ENCODE data around the gene MICAL3. TPM values are rescaled to one million over a fixed set of nuclear protein-coding genes. Genes with fewer than 3 reads are reported as not detected.
"Not testable (repeated sequence)": the region's sequence is repeated elsewhere in the genome, so short reads cannot be mapped to it uniquely, and the experiment has no call there.

MICAL3 gene
- total and polyA plus RNA-seq, 9 donors = 21.9 to 50.1 (median 32.2) TPM

GRCh38 chr22:17882727-17883126 lies 141.6 kb downstream of the MICAL3 start:
- no peak overlapping the region for H3K27ac ChIP-seq (ENCODE audit: low read length)
- WGBS (ENCODE audit: insufficient coverage) = 85% methylated on average over 6 of the region's 8 CpGs
- peaks cover 45% of the 10 kb centered on the region for H3K4me1 ChIP-seq (ENCODE audit: control insufficient read depth, insufficient read depth, low read length)
- peak; percentile 56 for DNase-seq
- no peaks in the 10 kb centered on the region for H3K27me3 ChIP-seq (ENCODE audit: control insufficient read depth, insufficient read depth, low read length)
- peaks cover 43% of the 10 kb centered on the region for H3K36me3 ChIP-seq (ENCODE audit: control insufficient read depth, insufficient read depth, low read length)
- H3K9me3 ChIP-seq (replicated peaks; ENCODE audit: control insufficient read depth, low read depth, low read length) = no peaks in the 10 kb centered on the region
- no peak overlapping the region for H3K4me3 ChIP-seq (ENCODE audit: low read length)

GRCh38 chr22:17882162-17882561 lies 142.2 kb downstream of the MICAL3 start:
- 100% methylated on average over 2 of the region's 2 CpGs for WGBS (ENCODE audit: insufficient coverage)
- Histone ChIP-seq H3K27me3 (ENCODE audit: control insufficient read depth, insufficient read depth, low read length) (no peaks in the 10 kb centered on the region), H3K9me3 (replicated peaks; ENCODE audit: control insufficient read depth, low read depth, low read length) (no peaks in the 10 kb centered on the region), H3K27ac (ENCODE audit: low read length) (no peak overlapping the region), H3K4me3 (ENCODE audit: low read length) (no peak overlapping the region), H3K36me3 (ENCODE audit: control insufficient read depth, insufficient read depth, low read length) (peaks cover 41% of the 10 kb centered on the region), H3K4me1 (ENCODE audit: control insufficient read depth, insufficient read depth, low read length) (peaks cover 45% of the 10 kb centered on the region)
- DNase-seq = no peak

- no peak overlapping the region for H3K27ac ChIP-seq (ENCODE audit: low read length)
- peaks cover 45% of the 10 kb centered on the region for H3K4me1 ChIP-seq (ENCODE audit: control insufficient read depth, insufficient read depth, low read length)
- peaks cover 38% of the 10 kb centered on the region for H3K36me3 ChIP-seq (ENCODE audit: control insufficient read depth, insufficient read depth, low read length)
- no peak overlapping the region for H3K4me3 ChIP-seq (ENCODE audit: low read length)
- no peaks in the 10 kb centered on the region for H3K9me3 ChIP-seq (replicated peaks; ENCODE audit: control insufficient read depth, low read depth, low read length)
- no peaks in the 10 kb centered on the region for H3K27me3 ChIP-seq (ENCODE audit: control insufficient read depth, insufficient read depth, low read length)
- no peak for DNase-seq
- WGBS (ENCODE audit: insufficient coverage) = 97% methylated on average over 6 of the region's 6 CpGs
These were observed 143.0 kb downstream of the MICAL3 start for GRCh38 chr22:17881366-17881765.

GRCh38 chr22:17880468-17880867 lies 143.9 kb downstream of the MICAL3 start:
- Histone ChIP-seq H3K27ac (ENCODE audit: low read length) (peak overlapping the region; percentile 67), H3K36me3 (ENCODE audit: control insufficient read depth, insufficient read depth, low read length) (peaks cover 31% of the 10 kb centered on the region), H3K4me1 (ENCODE audit: control insufficient read depth, insufficient read depth, low read length) (peaks cover 42% of the 10 kb centered on the region), H3K4me3 (ENCODE audit: low read length) (no peak overlapping the region), H3K27me3 (ENCODE audit: control insufficient read depth, insufficient read depth, low read length) (no peaks in the 10 kb centered on the region), H3K9me3 (replicated peaks; ENCODE audit: control insufficient read depth, low read depth, low read length) (no peaks in the 10 kb centered on the region)
- DNase-seq = no peak
- 85% methylated on average over 8 of the region's 10 CpGs for WGBS (ENCODE audit: insufficient coverage)

GRCh38 chr22:17880020-17880419 lies 144.3 kb downstream of the MICAL3 start:
- H3K27ac ChIP-seq (ENCODE audit: low read length) = peak overlapping the region; percentile 15
- no peaks in the 10 kb centered on the region for H3K9me3 ChIP-seq (replicated peaks; ENCODE audit: control insufficient read depth, low read depth, low read length)
- peaks cover 32% of the 10 kb centered on the region for H3K36me3 ChIP-seq (ENCODE audit: control insufficient read depth, insufficient read depth, low read length)
- peak; percentile 36 for DNase-seq
- no peak overlapping the region for H3K4me3 ChIP-seq (ENCODE audit: low read length)
- peaks cover 40% of the 10 kb centered on the region for H3K4me1 ChIP-seq (ENCODE audit: control insufficient read depth, insufficient read depth, low read length)
- 86% methylated on average over 12 of the region's 17 CpGs for WGBS (ENCODE audit: insufficient coverage)
- no peaks in the 10 kb centered on the region for H3K27me3 ChIP-seq (ENCODE audit: control insufficient read depth, insufficient read depth, low read length)

GRCh38 chr22:17878941-17879340 lies 145.4 kb downstream of the MICAL3 start:
- no peak for DNase-seq
- H3K9me3 ChIP-seq (replicated peaks; ENCODE audit: control insufficient read depth, low read depth, low read length) = no peaks in the 10 kb centered on the region
- WGBS (ENCODE audit: insufficient coverage) = 77% methylated on average over 4 of the region's 7 CpGs
- H3K4me1 ChIP-seq (ENCODE audit: control insufficient read depth, insufficient read depth, low read length) = peaks cover 30% of the 10 kb centered on the region
- H3K4me3 ChIP-seq (ENCODE audit: low read length) = no peak overlapping the region
- H3K36me3 ChIP-seq (ENCODE audit: control insufficient read depth, insufficient read depth, low read length) = peaks cover 38% of the 10 kb centered on the region
- no peak overlapping the region for H3K27ac ChIP-seq (ENCODE audit: low read length)
- H3K27me3 ChIP-seq (ENCODE audit: control insufficient read depth, insufficient read depth, low read length) = no peaks in the 10 kb centered on the region

GRCh38 chr22:17878186-17878694 lies 146.1 kb downstream of the MICAL3 start:
- 90% methylated on average over 3 of the region's 10 CpGs for WGBS (ENCODE audit: insufficient coverage)
- Histone ChIP-seq H3K4me3 (ENCODE audit: low read length) (no peak overlapping the region), H3K27ac (ENCODE audit: low read length) (no peak overlapping the region), H3K4me1 (ENCODE audit: control insufficient read depth, insufficient read depth, low read length) (peaks cover 25% of the 10 kb centered on the region), H3K9me3 (replicated peaks; ENCODE audit: control insufficient read depth, low read depth, low read length) (no peaks in the 10 kb centered on the region), H3K36me3 (ENCODE audit: control insufficient read depth, insufficient read depth, low read length) (peaks cover 44% of the 10 kb centered on the region), H3K27me3 (ENCODE audit: control insufficient read depth, insufficient read depth, low read length) (no peaks in the 10 kb centered on the region)
- DNase-seq = no peak

GRCh38 chr22:17876878-17877855 lies 147.2 kb downstream of the MICAL3 start:
- H3K27me3 ChIP-seq (ENCODE audit: control insufficient read depth, insufficient read depth, low read length); DNase-seq; H3K4me3 ChIP-seq (ENCODE audit: low read length); H3K9me3 ChIP-seq (replicated peaks; ENCODE audit: control insufficient read depth, low read depth, low read length); H3K27ac ChIP-seq (ENCODE audit: low read length): not testable (repeated sequence)
- peaks cover 53% of the 10 kb centered on the region for H3K36me3 ChIP-seq (ENCODE audit: control insufficient read depth, insufficient read depth, low read length)
- peaks cover 16% of the 10 kb centered on the region for H3K4me1 ChIP-seq (ENCODE audit: control insufficient read depth, insufficient read depth, low read length)

GRCh38 chr22:17876306-17876831 lies 148.0 kb downstream of the MICAL3 start:
- 71% methylated on average over 4 of the region's 4 CpGs for WGBS (ENCODE audit: insufficient coverage)
- Histone ChIP-seq H3K27me3 (ENCODE audit: control insufficient read depth, insufficient read depth, low read length) (no peaks in the 10 kb centered on the region), H3K4me1 (ENCODE audit: control insufficient read depth, insufficient read depth, low read length) (peaks cover 8% of the 10 kb centered on the region), H3K27ac (ENCODE audit: low read length) (no peak overlapping the region), H3K36me3 (ENCODE audit: control insufficient read depth, insufficient read depth, low read length) (peaks cover 53% of the 10 kb centered on the region), H3K9me3 (replicated peaks; ENCODE audit: control insufficient read depth, low read depth, low read length) (no peaks in the 10 kb centered on the region), H3K4me3 (ENCODE audit: low read length) (no peak overlapping the region)
- no peak for DNase-seq

- Histone ChIP-seq H3K36me3 (ENCODE audit: control insufficient read depth, insufficient read depth, low read length) (peaks cover 55% of the 10 kb centered on the region), H3K27ac (ENCODE audit: low read length) (no peak overlapping the region), H3K27me3 (ENCODE audit: control insufficient read depth, insufficient read depth, low read length) (no peaks in the 10 kb centered on the region), H3K4me3 (ENCODE audit: low read length) (no peak overlapping the region), H3K9me3 (replicated peaks; ENCODE audit: control insufficient read depth, low read depth, low read length) (no peaks in the 10 kb centered on the region), H3K4me1 (ENCODE audit: control insufficient read depth, insufficient read depth, low read length) (peaks cover 3% of the 10 kb centered on the region)
- no peak for DNase-seq
- WGBS (ENCODE audit: insufficient coverage) = 57% methylated on average over 6 of the region's 12 CpGs
These were observed 148.7 kb downstream of the MICAL3 start for GRCh38 chr22:17875631-17876030.

Measured in muscle of leg (tissue), 11 donors.